Muscle layer of colon (tissue), 2 donors: Measurements from ENCODE around the gene FAF1.

Experiments
- H3K27ac ChIP-seq: one replicate; pipeline ENCODE4 v1.7.0; 2013; ENCODE audit warnings: low read depth, mild to moderate bottlenecking, low read length, moderate library complexity
- H3K27me3 ChIP-seq, 2 donors: one replicate each; pipeline ENCODE4 v1.7.0; 2013; ENCODE audit warnings: low read length in 2 of 2, mild to moderate bottlenecking in 2 of 2; ENCODE audit not compliant: insufficient read depth in 2 of 2, control insufficient read depth in 1 of 2
- H3K36me3 ChIP-seq: one replicate; pipeline ENCODE4 v1.7.0; 2013; ENCODE audit warnings: mild to moderate bottlenecking, low read length; ENCODE audit not compliant: insufficient read depth
- H3K4me1 ChIP-seq: one replicate; pipeline ENCODE4 v1.7.0; 2013; ENCODE audit warnings: mild to moderate bottlenecking, low read length; ENCODE audit not compliant: insufficient read depth
- H3K4me3 ChIP-seq, 2 donors: one replicate each; pipeline ENCODE4 v1.7.0; 2013; ENCODE audit warnings: low read length in 2 of 2, low read depth in 1 of 2, mild to moderate bottlenecking in 1 of 2, moderate library complexity in 1 of 2
- H3K9ac ChIP-seq: one replicate; pipeline ENCODE4 v1.7.0; 2013; ENCODE audit warnings: low read length
- H3K9me3 ChIP-seq: one replicate; pipeline ENCODE4 v1.7.0; 2013; ENCODE audit warnings: mild to moderate bottlenecking, low read length
- donor health status: abdominal sarcoma.
- donor health status: Adenocarcinoma of cecum.

The FAF1 gene

GRCh38 chr1:50462964-50463363 lies 497.1 kb downstream of the FAF1 start:
- Histone ChIP-seq H3K36me3 (peaks cover 9% of the 10 kb centered on the region), H3K9ac (no peak overlapping the region), H3K9me3 (no peaks in the 10 kb centered on the region), H3K27me3 (no peaks in the 10 kb centered on the region), H3K27ac (no peak overlapping the region), H3K4me3 (no peak overlapping the region), H3K4me1 (no peaks in the 10 kb centered on the region)

DNA sequence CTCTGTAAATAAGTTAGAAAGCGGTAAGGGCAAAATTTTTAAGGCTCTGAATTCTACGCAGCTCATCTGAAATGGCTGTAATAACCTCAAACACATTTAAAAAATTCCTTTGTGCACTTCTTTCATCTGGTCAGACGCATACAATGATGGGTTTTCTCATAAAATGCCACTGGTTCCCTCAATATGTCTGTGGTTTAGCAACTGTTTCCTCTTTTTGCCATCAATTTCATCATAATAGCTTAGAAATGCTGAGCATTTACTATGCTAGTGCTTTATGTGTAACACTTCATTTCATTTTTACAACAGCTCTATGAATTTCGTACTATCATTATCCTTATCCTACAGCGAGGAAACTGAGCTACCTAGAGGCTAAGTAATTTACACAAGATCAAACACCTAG lies 501.6 kb downstream of the FAF1 start:
- Histone ChIP-seq H3K4me3 (no peak overlapping the region), H3K36me3 (peaks cover 3% of the 10 kb centered on the region), H3K4me1 (no peaks in the 10 kb centered on the region), H3K9me3 (no peaks in the 10 kb centered on the region), H3K27me3 (no peaks in the 10 kb centered on the region), H3K27ac (no peak overlapping the region), H3K9ac (no peak overlapping the region)

- no peaks in the 10 kb centered on the region for H3K9me3 ChIP-seq
- H3K9ac ChIP-seq: no peak overlapping the region
- H3K36me3 ChIP-seq: no peaks in the 10 kb centered on the region
- no peak overlapping the region for H3K27ac ChIP-seq
- H3K27me3 ChIP-seq: no peaks in the 10 kb centered on the region
- H3K4me3 ChIP-seq: no peak overlapping the region
- no peaks in the 10 kb centered on the region for H3K4me1 ChIP-seq
These were observed 505.2 kb downstream of the FAF1 start for GRCh38 chr1:50454911-50455310.

GRCh38 chr1:50453266-50453665 lies 506.8 kb downstream of the FAF1 start:
- Histone ChIP-seq H3K27ac (no peak overlapping the region), H3K9me3 (no peaks in the 10 kb centered on the region), H3K27me3 (no peaks in the 10 kb centered on the region), H3K36me3 (no peaks in the 10 kb centered on the region), H3K4me1 (no peaks in the 10 kb centered on the region), H3K9ac (no peak overlapping the region), H3K4me3 (no peak overlapping the region)

DNA sequence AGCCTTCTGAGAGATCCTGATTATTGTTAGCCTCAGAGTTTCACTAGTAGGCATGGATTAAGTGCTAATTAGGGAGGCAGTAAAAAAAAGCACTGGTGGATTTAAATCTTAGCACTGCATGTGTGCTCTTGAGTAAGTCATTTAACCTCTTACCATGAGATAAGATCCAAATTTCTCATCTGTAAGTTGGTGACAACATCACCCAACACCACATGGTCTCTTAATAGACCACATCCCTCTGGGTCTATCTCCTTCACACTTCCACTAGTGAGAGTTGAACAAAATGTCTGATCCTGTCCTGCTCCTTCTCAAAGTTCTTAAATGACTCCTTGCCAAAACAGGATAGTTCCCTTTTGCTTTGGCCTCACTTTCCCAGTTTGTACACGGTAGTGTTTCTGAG lies 507.4 kb downstream of the FAF1 start:
- no peak overlapping the region for H3K27ac ChIP-seq
- H3K4me1 ChIP-seq: no peaks in the 10 kb centered on the region
- H3K27me3 ChIP-seq: no peaks in the 10 kb centered on the region
- H3K9me3 ChIP-seq: no peaks in the 10 kb centered on the region
- no peak overlapping the region for H3K4me3 ChIP-seq
- H3K36me3 ChIP-seq: no peaks in the 10 kb centered on the region
- no peak overlapping the region for H3K9ac ChIP-seq

DNA sequence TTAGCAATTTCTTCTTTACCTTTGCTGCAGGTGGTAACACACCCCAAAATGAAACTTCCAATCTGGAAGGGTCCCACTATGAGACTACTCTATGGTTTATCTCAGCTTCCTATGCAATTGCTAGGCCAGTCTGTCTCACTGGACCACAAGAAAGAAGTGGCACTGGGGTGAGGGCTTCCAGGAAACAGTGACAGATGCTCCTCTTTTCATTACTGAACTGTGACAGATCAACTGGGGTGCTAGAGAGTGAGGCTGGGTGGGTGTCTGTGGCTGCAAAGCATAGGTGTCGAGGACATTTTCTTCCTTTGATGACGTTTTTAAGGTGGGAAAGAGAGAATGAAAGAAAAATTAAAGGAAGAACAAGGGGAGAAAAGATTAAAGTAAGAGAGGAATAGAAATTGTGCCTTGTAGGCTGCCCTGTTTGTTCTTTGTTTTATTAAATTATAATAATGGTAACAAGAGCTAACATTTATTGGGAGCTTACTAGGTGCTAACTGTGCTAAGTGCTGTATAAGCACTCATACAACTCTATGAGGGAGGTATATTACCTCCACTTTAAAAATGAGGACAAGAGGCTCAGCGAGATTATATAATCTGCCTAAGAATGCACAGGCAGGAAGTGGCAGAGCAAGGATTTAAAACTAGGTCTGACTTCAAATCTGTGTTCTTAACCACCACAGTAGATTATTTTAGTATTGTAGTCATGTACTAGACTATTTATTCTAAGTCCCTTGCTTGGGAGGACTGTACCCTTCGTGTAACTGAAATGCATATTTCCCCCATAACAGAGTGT lies 509.0 kb downstream of the FAF1 start:
- H3K27ac ChIP-seq: no peak overlapping the region
- no peak overlapping the region for H3K9ac ChIP-seq
- H3K27me3 ChIP-seq: no peaks in the 10 kb centered on the region
- H3K9me3 ChIP-seq: no peaks in the 10 kb centered on the region
- no peak overlapping the region for H3K4me3 ChIP-seq
- H3K36me3 ChIP-seq: no peaks in the 10 kb centered on the region
- H3K4me1 ChIP-seq: no peaks in the 10 kb centered on the region

GRCh38 chr1:50447961-50448360 lies 512.1 kb downstream of the FAF1 start:
- Histone ChIP-seq H3K4me1 (no peaks in the 10 kb centered on the region), H3K27ac (no peak overlapping the region), H3K27me3 (no peaks in the 10 kb centered on the region), H3K9me3 (no peaks in the 10 kb centered on the region), H3K36me3 (no peaks in the 10 kb centered on the region), H3K9ac (no peak overlapping the region), H3K4me3 (no peak overlapping the region)

GRCh38 chr1:50441183-50441582 lies 518.9 kb downstream of the FAF1 start:
- H3K4me3 ChIP-seq: no peak overlapping the region
- no peaks in the 10 kb centered on the region for H3K27me3 ChIP-seq
- H3K4me1 ChIP-seq: no peaks in the 10 kb centered on the region
- H3K27ac ChIP-seq: no peak overlapping the region
- no peaks in the 10 kb centered on the region for H3K9me3 ChIP-seq
- peaks cover 17% of the 10 kb centered on the region for H3K36me3 ChIP-seq
- H3K9ac ChIP-seq: no peak overlapping the region

- Histone ChIP-seq H3K9ac (no peak overlapping the region), H3K4me3 (no peak overlapping the region), H3K27ac (no peak overlapping the region), H3K4me1 (no peaks in the 10 kb centered on the region), H3K36me3 (peaks cover 17% of the 10 kb centered on the region), H3K9me3 (no peaks in the 10 kb centered on the region), H3K27me3 (no peaks in the 10 kb centered on the region)
These were observed 521.1 kb downstream of the FAF1 start for GRCh38 chr1:50438945-50439344.

DNA sequence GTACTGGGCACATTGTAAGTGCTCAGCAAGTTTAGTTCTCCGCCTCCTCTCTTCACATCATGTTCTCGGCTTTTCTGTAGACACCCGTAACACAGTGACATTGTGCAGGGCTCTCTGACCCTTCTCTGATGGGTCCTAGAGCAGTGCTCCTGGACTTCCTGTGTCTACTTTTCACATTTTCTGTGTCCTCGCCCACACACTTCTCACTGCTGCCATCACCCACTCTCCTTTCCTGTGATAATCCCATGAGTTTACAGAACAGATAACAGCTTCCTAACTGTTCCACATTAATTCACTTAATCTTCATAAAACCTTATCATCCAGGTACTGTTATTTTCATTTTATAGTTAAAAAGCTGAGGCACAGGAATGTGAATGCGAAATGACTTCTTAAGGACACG lies 523.6 kb downstream of the FAF1 start:
- Histone ChIP-seq H3K36me3 (peaks cover 17% of the 10 kb centered on the region), H3K4me3 (no peak overlapping the region), H3K4me1 (no peaks in the 10 kb centered on the region), H3K9me3 (no peaks in the 10 kb centered on the region), H3K9ac (no peak overlapping the region), H3K27me3 (peaks cover 2 to 18% of the 10 kb centered on the region in 2 donors), H3K27ac (no peak overlapping the region)

- no peak overlapping the region for H3K4me3 ChIP-seq
- H3K27me3 ChIP-seq: peaks cover 63 to 83% of the 10 kb centered on the region in 2 donors
- no peak overlapping the region for H3K9ac ChIP-seq
- peaks cover 3% of the 10 kb centered on the region for H3K9me3 ChIP-seq
- H3K4me1 ChIP-seq: peaks cover 10% of the 10 kb centered on the region
- H3K27ac ChIP-seq: no peak overlapping the region
- H3K36me3 ChIP-seq: no peaks in the 10 kb centered on the region
These were observed 530.1 kb downstream of the FAF1 start for GRCh38 chr1:50430010-50430405.
